HEK293 (cell line): ENCODE results near the gene ACADVL.

Experiments
- ATF2 ChIP-seq: fragments of 450-650 bp; formaldehyde crosslinking; IDR thresholded peaks from 2 replicates; pipeline ENCODE4 v1.5.1; 2016; ENCODE audit warnings: missing biosample characterization, missing genetic modification characterization, low read depth
- BCL11A ChIP-seq: fragments of 450-650 bp; formaldehyde crosslinking; IDR thresholded peaks from 2 replicates; pipeline ENCODE4 v1.5.1; 2016; ENCODE audit warnings: low read depth, missing biosample characterization, missing genetic modification characterization
- GLI2 ChIP-seq: fragments of 450-650 bp; formaldehyde crosslinking; IDR thresholded peaks from 2 replicates; pipeline ENCODE4; 2017; ENCODE audit warnings: missing biosample characterization, missing genetic modification characterization, low read depth, borderline replicate concordance
- GLIS1 ChIP-seq: fragments of 450-650 bp; formaldehyde crosslinking; IDR thresholded peaks from 2 replicates; pipeline ENCODE4 v1.5.1; 2016; ENCODE audit warnings: missing biosample characterization, missing genetic modification characterization
- HOXC10 ChIP-seq: sonication (generic); formaldehyde crosslinking; IDR thresholded peaks from 2 replicates; pipeline ENCODE4 v1.8.1; 2023; ENCODE audit warnings: mild to moderate bottlenecking, missing genetic modification reagents
- OVOL3 ChIP-seq: fragments of 450-650 bp; formaldehyde crosslinking; IDR thresholded peaks from 2 replicates; pipeline ENCODE4 v1.5.1; 2016; ENCODE audit warnings: missing biosample characterization, missing genetic modification characterization
- YY2 ChIP-seq: fragments of 450-650 bp; formaldehyde crosslinking; IDR thresholded peaks from 2 replicates; pipeline ENCODE4 v1.5.1; 2016; ENCODE audit warnings: missing biosample characterization, missing genetic modification characterization
- ZBTB26 ChIP-seq: fragments of 450-650 bp; formaldehyde crosslinking; optimal IDR thresholded peaks from 2 replicates; pipeline ENCODE3; 2016; ENCODE audit warnings: missing biosample characterization, mild to moderate bottlenecking, missing genetic modification characterization
- ZFP41 ChIP-seq: fragments of 450-650 bp; formaldehyde crosslinking; IDR thresholded peaks from 2 replicates; pipeline ENCODE4 v1.5.1; 2016; ENCODE audit warnings: missing biosample characterization, missing genetic modification characterization, borderline replicate concordance
- ZNF112 ChIP-seq: fragments of 450-650 bp; formaldehyde crosslinking; IDR thresholded peaks from 2 replicates; pipeline ENCODE4 v1.5.0; 2017; ENCODE audit warnings: missing biosample characterization, missing genetic modification characterization
- ZNF138 ChIP-seq: fragments of 450-650 bp; formaldehyde crosslinking; IDR thresholded peaks from 2 replicates; pipeline ENCODE4 v1.5.1; 2016; ENCODE audit warnings: missing biosample characterization, missing genetic modification characterization, borderline replicate concordance
- ZNF223 ChIP-seq: fragments of 450-650 bp; formaldehyde crosslinking; IDR thresholded peaks from 2 replicates; pipeline ENCODE4 v1.5.1; 2016; ENCODE audit warnings: missing biosample characterization, missing genetic modification characterization
- ZNF23 ChIP-seq: fragments of 450-650 bp; formaldehyde crosslinking; IDR thresholded peaks from 2 replicates; pipeline ENCODE4 v1.5.1; 2016; ENCODE audit warnings: missing biosample characterization, missing genetic modification characterization, borderline replicate concordance
- ZNF501 ChIP-seq: fragments of 450-650 bp; formaldehyde crosslinking; IDR thresholded peaks from 2 replicates; pipeline ENCODE4 v1.5.1; 2016; ENCODE audit warnings: missing biosample characterization, missing genetic modification characterization
- ZNF530 ChIP-seq: fragments of 450-650 bp; formaldehyde crosslinking; IDR thresholded peaks from 2 replicates; pipeline ENCODE4 v1.5.1; 2016; ENCODE audit warnings: low read depth, missing biosample characterization, missing genetic modification characterization
- ZNF555 ChIP-seq: fragments of 450-650 bp; formaldehyde crosslinking; conservative IDR thresholded peaks from 2 replicates; pipeline ENCODE4 v1.5.1; 2017; ENCODE audit warnings: missing biosample characterization, mild to moderate bottlenecking, missing genetic modification characterization, inconsistent platforms
- ZNF560 ChIP-seq: fragments of 450-650 bp; formaldehyde crosslinking; IDR thresholded peaks from 2 replicates; pipeline ENCODE4 v1.5.1; 2017; ENCODE audit warnings: missing biosample characterization, missing genetic modification characterization, borderline replicate concordance
- ZNF561 ChIP-seq: fragments of 450-650 bp; IDR thresholded peaks from 2 replicates; pipeline ENCODE4 v1.5.1; 2018; ENCODE audit warnings: missing biosample characterization, missing genetic modification characterization, borderline replicate concordance
- ZNF596 ChIP-seq: fragments of 450-650 bp; IDR thresholded peaks from 2 replicates; pipeline ENCODE4 v1.5.0; 2018; ENCODE audit warnings: missing biosample characterization, mild to moderate bottlenecking, missing genetic modification characterization, moderate library complexity
- ZNF670 ChIP-seq: fragments of 450-650 bp; formaldehyde crosslinking; IDR thresholded peaks from 2 replicates; pipeline ENCODE4 v1.5.1; 2016; ENCODE audit warnings: missing biosample characterization, missing genetic modification characterization, low read depth
- ZNF677 ChIP-seq: fragments of 450-650 bp; IDR thresholded peaks from 2 replicates; pipeline ENCODE4 v1.5.0; 2018; ENCODE audit warnings: missing biosample characterization, mild to moderate bottlenecking, missing genetic modification characterization, moderate library complexity
- ZNF701 ChIP-seq: fragments of 450-650 bp; formaldehyde crosslinking; IDR thresholded peaks from 2 replicates; pipeline ENCODE4 v1.5.1; 2016; ENCODE audit warnings: missing biosample characterization, missing genetic modification characterization
- ZNF707 ChIP-seq: fragments of 450-650 bp; formaldehyde crosslinking; IDR thresholded peaks from 2 replicates; pipeline ENCODE4 v1.5.1; 2016; ENCODE audit warnings: missing biosample characterization, missing genetic modification characterization
- ZNF785 ChIP-seq: fragments of 450-650 bp; formaldehyde crosslinking; IDR thresholded peaks from 2 replicates; pipeline ENCODE4 v1.5.1; 2016; ENCODE audit warnings: missing biosample characterization, missing genetic modification characterization
- ZNF791 ChIP-seq: fragments of 450-650 bp; formaldehyde crosslinking; IDR thresholded peaks from 2 replicates; pipeline ENCODE4 v1.5.1; 2016; ENCODE audit warnings: missing biosample characterization, missing genetic modification characterization
- ZNF837 ChIP-seq: fragments of 450-650 bp; formaldehyde crosslinking; IDR thresholded peaks from 2 replicates; pipeline ENCODE4 v1.5.1; 2016; ENCODE audit warnings: missing biosample characterization, missing genetic modification characterization
- TF ChIP-seq, protein P1 (sequence below): fragments of 450-650 bp; formaldehyde crosslinking; IDR thresholded peaks from 2 replicates; pipeline ENCODE4 v1.5.1; 2016; ENCODE audit warnings: missing biosample characterization, missing genetic modification characterization
- TF ChIP-seq, protein P2 (sequence below): fragments of 450-650 bp; formaldehyde crosslinking; IDR thresholded peaks from 2 replicates; pipeline ENCODE4 v1.5.1; 2016; ENCODE audit warnings: missing biosample characterization, missing genetic modification characterization
- TF ChIP-seq, protein P3 (sequence below): fragments of 450-650 bp; formaldehyde crosslinking; IDR thresholded peaks from 2 replicates; pipeline ENCODE4 v1.5.1; 2016; ENCODE audit warnings: missing biosample characterization, missing genetic modification characterization
- TF ChIP-seq, protein P4 (sequence below): fragments of 450-650 bp; formaldehyde crosslinking; IDR thresholded peaks from 2 replicates; pipeline ENCODE4 v1.5.1; 2017; ENCODE audit warnings: missing biosample characterization, missing genetic modification characterization

The ACADVL gene

GRCh38 chr17:7177954-7178477 lies 41.7 kb upstream of the ACADVL start (continued):
- TF ChIP-seq ZNF707 (tag by site-specific recombination) (no peak), ZNF23 (no peak), HOXC10 (CRISPR knock-in tag) (no peak), GLIS1 (peak; percentile 63), ZFP41 (tag by site-specific recombination) (no peak), ZNF837 (tag by site-specific recombination) (no peak), ZNF677 (tag by site-specific recombination) (no peak), ZNF138 (tag by site-specific recombination) (no peak), ATF2 (tag by site-specific recombination) (peak; percentile 81), ZNF791 (tag by site-specific recombination) (no peak), ZNF112 (no peak), ZNF501 (tag by site-specific recombination) (0 out of 2 replicates have a peak, but pooled peaks have one; percentile 50), ZNF701 (tag by site-specific recombination) (no peak), YY2 (tag by site-specific recombination) (no peak), ZNF223 (tag by site-specific recombination) (no peak), ZNF555 (tag by site-specific recombination) (no peak), GLI2 (tag by site-specific recombination) (no peak), ZNF561 (tag by site-specific recombination) (no peak), ZNF670 (tag by site-specific recombination) (no peak), ZNF530 (tag by site-specific recombination) (no peak), OVOL3 (tag by site-specific recombination) (no peak), ZNF596 (tag by site-specific recombination) (no peak), BCL11A (tag by site-specific recombination) (no peak), ZNF785 (tag by site-specific recombination) (no peak), ZBTB26 (tag by site-specific recombination) (no peak), ZNF560 (tag by site-specific recombination) (no peak)
- TF ChIP-seq, protein P1, sequence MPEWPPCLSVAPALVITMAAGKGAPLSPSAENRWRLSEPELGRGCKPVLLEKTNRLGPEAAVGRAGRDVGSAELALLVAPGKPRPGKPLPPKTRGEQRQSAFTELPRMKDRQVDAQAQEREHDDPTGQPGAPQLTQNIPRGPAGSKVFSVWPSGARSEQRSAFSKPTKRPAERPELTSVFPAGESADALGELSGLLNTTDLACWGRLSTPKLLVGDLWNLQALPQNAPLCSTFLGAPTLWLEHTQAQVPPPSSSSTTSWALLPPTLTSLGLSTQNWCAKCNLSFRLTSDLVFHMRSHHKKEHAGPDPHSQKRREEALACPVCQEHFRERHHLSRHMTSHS (tag by site-specific recombination), result no peak
- TF ChIP-seq, protein P2, sequence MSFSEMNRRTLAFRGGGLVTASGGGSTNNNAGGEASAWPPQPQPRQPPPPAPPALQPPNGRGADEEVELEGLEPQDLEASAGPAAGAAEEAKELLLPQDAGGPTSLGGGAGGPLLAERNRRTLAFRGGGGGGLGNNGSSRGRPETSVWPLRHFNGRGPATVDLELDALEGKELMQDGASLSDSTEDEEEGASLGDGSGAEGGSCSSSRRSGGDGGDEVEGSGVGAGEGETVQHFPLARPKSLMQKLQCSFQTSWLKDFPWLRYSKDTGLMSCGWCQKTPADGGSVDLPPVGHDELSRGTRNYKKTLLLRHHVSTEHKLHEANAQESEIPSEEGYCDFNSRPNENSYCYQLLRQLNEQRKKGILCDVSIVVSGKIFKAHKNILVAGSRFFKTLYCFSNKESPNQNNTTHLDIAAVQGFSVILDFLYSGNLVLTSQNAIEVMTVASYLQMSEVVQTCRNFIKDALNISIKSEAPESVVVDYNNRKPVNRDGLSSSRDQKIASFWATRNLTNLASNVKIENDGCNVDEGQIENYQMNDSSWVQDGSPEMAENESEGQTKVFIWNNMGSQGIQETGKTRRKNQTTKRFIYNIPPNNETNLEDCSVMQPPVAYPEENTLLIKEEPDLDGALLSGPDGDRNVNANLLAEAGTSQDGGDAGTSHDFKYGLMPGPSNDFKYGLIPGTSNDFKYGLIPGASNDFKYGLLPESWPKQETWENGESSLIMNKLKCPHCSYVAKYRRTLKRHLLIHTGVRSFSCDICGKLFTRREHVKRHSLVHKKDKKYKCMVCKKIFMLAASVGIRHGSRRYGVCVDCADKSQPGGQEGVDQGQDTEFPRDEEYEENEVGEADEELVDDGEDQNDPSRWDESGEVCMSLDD, result no peak
- TF ChIP-seq, protein P3, sequence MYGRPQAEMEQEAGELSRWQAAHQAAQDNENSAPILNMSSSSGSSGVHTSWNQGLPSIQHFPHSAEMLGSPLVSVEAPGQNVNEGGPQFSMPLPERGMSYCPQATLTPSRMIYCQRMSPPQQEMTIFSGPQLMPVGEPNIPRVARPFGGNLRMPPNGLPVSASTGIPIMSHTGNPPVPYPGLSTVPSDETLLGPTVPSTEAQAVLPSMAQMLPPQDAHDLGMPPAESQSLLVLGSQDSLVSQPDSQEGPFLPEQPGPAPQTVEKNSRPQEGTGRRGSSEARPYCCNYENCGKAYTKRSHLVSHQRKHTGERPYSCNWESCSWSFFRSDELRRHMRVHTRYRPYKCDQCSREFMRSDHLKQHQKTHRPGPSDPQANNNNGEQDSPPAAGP, result peak; percentile 47
- TF ChIP-seq, protein P4, sequence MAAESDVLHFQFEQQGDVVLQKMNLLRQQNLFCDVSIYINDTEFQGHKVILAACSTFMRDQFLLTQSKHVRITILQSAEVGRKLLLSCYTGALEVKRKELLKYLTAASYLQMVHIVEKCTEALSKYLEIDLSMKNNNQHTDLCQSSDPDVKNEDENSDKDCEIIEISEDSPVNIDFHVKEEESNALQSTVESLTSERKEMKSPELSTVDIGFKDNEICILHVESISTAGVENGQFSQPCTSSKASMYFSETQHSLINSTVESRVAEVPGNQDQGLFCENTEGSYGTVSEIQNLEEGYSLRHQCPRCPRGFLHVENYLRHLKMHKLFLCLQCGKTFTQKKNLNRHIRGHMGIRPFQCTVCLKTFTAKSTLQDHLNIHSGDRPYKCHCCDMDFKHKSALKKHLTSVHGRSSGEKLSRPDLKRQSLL (tag by site-specific recombination), result no peak
